Measurements from ENCODE around the gene ARMC3.

ARMC3 gene

DNA sequence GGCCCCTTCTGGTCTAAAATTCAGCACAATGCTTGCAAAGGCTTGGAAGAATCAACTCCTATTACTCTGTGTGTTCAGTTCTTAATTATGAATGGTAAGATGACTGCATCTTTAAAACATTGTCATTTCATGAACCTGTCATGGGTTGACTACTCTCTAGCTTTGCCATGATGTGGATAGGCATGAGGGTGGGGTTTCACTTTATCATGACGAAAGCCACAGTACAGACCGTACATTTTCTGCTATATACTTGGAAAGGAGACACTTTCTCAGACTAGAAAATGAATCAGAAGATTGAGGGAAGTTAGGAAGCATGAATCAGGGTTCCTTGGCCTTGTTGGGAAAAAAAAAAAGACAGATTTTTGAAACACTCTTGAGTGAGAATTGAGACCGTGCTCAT lies 147.8 kb downstream of the ARMC3 start:
- no peak for DNase-seq (ENCODE audit: low spot score)

DNA sequence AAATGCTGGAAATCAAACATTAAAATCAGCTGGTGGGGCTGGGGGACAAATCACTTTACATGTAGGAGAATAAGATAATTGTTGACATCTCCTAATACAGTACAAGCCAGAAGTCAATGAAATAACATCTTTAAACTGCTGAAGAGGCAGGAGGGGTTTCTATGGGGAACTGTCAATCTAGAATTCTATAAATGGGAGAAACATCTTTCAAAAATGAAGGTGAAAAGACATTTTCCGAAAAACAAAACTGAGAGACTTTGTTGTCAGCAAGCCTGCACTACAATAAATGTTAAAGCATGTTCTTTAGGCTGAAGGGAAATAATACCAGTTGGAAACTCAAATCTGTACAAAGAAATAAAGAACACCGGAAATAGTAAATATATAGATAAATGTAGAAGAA lies 150.3 kb downstream of the ARMC3 start:
- no peak for DNase-seq (ENCODE audit: low spot score)

DNA sequence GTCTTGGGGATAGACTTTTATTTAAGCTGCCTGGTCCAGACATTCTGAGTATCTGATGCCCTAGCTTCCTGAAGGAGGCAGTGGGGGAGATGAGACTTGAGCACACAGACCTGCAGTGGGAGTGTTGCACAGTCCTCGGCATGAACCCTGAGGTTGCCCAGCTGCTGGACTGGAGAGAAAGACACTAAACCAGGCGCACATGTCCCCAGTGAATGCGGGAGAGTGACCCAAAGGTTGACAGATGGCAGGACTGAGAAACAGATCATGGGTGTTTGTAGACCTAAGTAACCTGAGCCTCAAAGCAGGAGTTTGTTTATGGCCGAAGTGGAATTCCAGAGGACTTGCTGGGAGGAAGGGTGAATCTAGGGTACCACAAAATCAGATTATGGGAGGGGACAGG lies 151.8 kb downstream of the ARMC3 start:
- DNase-seq (ENCODE audit: low spot score): no peak

DNA sequence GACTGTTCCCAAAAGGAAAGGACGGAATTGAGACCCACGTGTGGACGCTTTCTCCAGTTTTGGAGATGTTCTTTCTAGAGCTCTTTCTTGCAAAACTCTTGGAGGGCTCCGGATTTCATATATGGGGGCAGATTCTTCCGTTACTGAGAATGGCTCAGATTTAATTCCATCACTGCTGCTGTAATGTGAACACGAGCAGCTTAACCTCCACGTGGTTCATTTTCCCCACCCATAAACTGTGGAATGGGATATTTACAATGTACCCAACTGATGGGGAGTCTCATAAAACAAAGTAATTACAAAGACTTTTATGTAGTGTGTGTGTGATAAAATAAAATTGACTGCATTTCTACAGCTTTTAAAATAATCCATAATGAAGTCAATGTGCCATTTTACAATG lies 152.4 kb downstream of the ARMC3 start:
- DNase-seq (ENCODE audit: low spot score): no peak

DNA sequence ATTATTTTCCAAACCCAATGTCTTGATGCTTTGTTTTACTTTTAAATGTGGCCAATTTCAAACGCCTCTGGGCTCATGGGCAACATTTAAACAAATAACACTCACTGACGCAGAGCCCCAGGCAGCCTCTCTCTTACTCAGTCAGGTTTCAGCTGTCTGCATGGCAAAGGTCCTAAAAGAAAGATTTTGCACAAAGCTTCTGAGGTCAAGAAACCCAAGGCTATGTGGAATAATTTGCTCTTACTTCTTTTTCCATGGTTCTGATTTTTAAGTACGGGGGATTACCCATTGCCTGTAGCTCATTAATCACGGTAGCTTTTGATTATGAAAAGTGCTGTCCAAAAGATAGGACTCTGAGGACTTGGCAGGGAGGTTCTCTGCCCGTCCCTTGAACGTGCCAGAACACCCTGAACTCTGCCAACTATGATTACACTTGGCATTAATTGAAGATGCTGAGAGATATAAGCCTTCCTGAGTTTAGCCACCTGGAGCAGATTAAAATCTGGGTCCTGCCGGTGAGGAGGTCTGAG lies 153.4 kb downstream of the ARMC3 start:
- DNase-seq (ENCODE audit: low spot score): no peak

DNA sequence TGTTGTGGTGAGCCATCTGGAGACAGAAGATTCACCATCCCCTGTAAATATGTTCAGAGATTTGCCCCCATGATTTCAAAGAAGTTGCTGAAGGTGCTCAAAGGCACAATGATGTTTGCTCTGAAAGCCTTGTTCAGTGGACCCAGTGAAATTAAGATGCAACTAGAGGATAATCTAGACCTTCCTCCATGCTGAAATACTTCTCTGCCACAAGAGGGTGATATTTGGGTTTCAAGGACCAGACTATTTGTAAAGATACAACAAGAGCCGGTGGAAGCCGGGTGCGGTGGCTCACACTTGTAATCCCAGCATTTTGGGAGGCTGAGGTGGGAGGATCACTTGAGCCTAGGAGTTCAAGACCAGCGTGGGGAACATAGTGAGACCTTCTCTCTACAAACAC lies 154.0 kb downstream of the ARMC3 start:
- DNase-seq (ENCODE audit: low spot score): no peak

All from CD4-positive, alpha-beta T cell treated with Interleukin-6 at 100 ng/mL for 8 hours (primary cell).